SJSA1 (cell line): ENCODE results near the gene EPHA8. TPM values are rescaled to one million over a fixed set of nuclear protein-coding genes. Genes with fewer than 3 reads are reported as not detected.

Source experiments
- DNase-seq, 2 experiments: peaks; one replicate each; pipeline ENCODE4 v3.0.0-alpha.2; 2015 to 2020; ENCODE audit warnings: low spot score in 2 of 2, low read depth in 1 of 2
- H3K27ac ChIP-seq: fragments of 250-450 bp; sonication (Bioruptor Pico); 2 replicates; pipeline ENCODE4 v1.5.1; 2020; ENCODE audit warnings: mild to moderate bottlenecking, moderate library complexity
- H3K27me3 ChIP-seq: fragments of 250-450 bp; sonication (Bioruptor Pico); replicated peaks from 2 replicates; pipeline ENCODE4 v1.5.1; 2020; ENCODE audit warnings: mild to moderate bottlenecking, moderate library complexity
- H3K36me3 ChIP-seq: fragments of 250-450 bp; sonication (Bioruptor Pico); 2 replicates; pipeline ENCODE4 v1.5.1; 2020; ENCODE audit warnings: mild to moderate bottlenecking
- H3K4me1 ChIP-seq: fragments of 250-450 bp; sonication (Bioruptor Pico); replicated peaks from 2 replicates; pipeline ENCODE4 v1.6.1; 2021; ENCODE audit warnings: mild to moderate bottlenecking
- H3K4me3 ChIP-seq: fragments of 250-450 bp; sonication (Bioruptor Pico); 2 replicates; pipeline ENCODE4 v1.5.1; 2020; ENCODE audit warnings: mild to moderate bottlenecking
- H3K9me3 ChIP-seq: fragments of 250-450 bp; sonication (Bioruptor Pico); replicated peaks from 2 replicates; pipeline ENCODE4 v1.5.1; 2020; ENCODE audit warnings: mild to moderate bottlenecking
- total RNA-seq: library from RNA; depleted of rRNA; stranded (reverse); fragments of >200 nt; shearing (Covaris generic); gene quantifications from 2 replicates; pipeline ENCODE4 v1.2.3, GENCODE V29; 2014; rRNA removed

Gene EPHA8
- total RNA-seq, 1 experiment from 2014 or later: not detected

GRCh38 chr1:22650089-22650693, 86.9 kb downstream of the EPHA8 start:
- DNase-seq: no peak
- no peaks in the 10 kb centered on the region for H3K9me3 ChIP-seq
- no peaks in the 10 kb centered on the region for H3K36me3 ChIP-seq
- H3K27ac ChIP-seq: no peak overlapping the region
- no peak overlapping the region for H3K4me3 ChIP-seq
- H3K27me3 ChIP-seq: peaks cover 24% of the 10 kb centered on the region
- H3K4me1 ChIP-seq: no peaks in the 10 kb centered on the region

GRCh38 chr1:22651941-22652856, 88.9 kb downstream of the EPHA8 start:
- no peak overlapping the region for H3K4me3 ChIP-seq
- H3K27ac ChIP-seq: no peak overlapping the region
- H3K4me1 ChIP-seq: no peaks in the 10 kb centered on the region
- no peaks in the 10 kb centered on the region for H3K36me3 ChIP-seq
- DNase-seq: no peak
- no peaks in the 10 kb centered on the region for H3K9me3 ChIP-seq
- peaks cover 37% of the 10 kb centered on the region for H3K27me3 ChIP-seq

GRCh38 chr1:22652881-22653316, 89.6 kb downstream of the EPHA8 start, which contains the start of gene C1QB:
TSS of gene C1QB (plus strand) at chr1:22653236. CDS start at chr1:22659463, 6,227 bp downstream.
- no peaks in the 10 kb centered on the region for H3K4me1 ChIP-seq
- no peaks in the 10 kb centered on the region for H3K9me3 ChIP-seq
- H3K27me3 ChIP-seq: peaks cover 41% of the 10 kb centered on the region
- no peak within 1 kb of the TSS for H3K27ac ChIP-seq
- H3K4me3 ChIP-seq: no peak within 1 kb of the TSS
- H3K36me3 ChIP-seq: no peaks in the 10 kb centered on the region
- no peak for DNase-seq

Other genes starting within 250 kb of the EPHA8 start
- gene ZBTB40, start 111.6 kb upstream of the EPHA8 start, total RNA-seq: 10.6 and 16.9 TPM in 2 replicates
- not detected in 2 replicates for gene C1QA, start 73.1 kb downstream of the EPHA8 start, total RNA-seq
- not detected in 2 replicates for gene C1QC, start 80.1 kb downstream of the EPHA8 start, total RNA-seq
- not detected in 2 replicates for gene C1QB, start 89.7 kb downstream of the EPHA8 start, total RNA-seq
- 3.6 and 4.3 TPM in 2 replicates for gene EPHB2, start 147.3 kb downstream of the EPHA8 start, total RNA-seq